H1 (cell line): ENCODE data around the gene LPP. TPM values are rescaled to one million over a fixed set of nuclear protein-coding genes. Genes with fewer than 3 reads are reported as not detected.

ENCODE experiments used
- NRF1 ChIP-seq: IDR thresholded peaks from 2 replicates; pipeline ENCODE4 v1.6.1; 2011; ENCODE audit warnings: mild to moderate bottlenecking, low read depth, low read length, improper control_type of control experiment
- RNF2 ChIP-seq: fragments of 200-900, 300-1000 bp; sonication (generic); IDR thresholded peaks from 2 replicates; pipeline ENCODE4 v1.7.1; 2016; ENCODE audit warnings: borderline replicate concordance, low read depth, mild to moderate bottlenecking, antibody characterized with exemption, low read length; ENCODE audit not compliant: poor library complexity, severe bottlenecking; ENCODE audit errors: missing control alignments
- ZNF274 ChIP-seq: IDR thresholded peaks from 2 replicates; pipeline ENCODE4 v1.7.0; 2012; ENCODE audit warnings: low read length, borderline replicate concordance; ENCODE audit errors: extremely low read depth
- polyA plus RNA-seq, 7 experiments: library from polyadenylated mRNA; depleted of rRNA in 3 of 7; stranded (reverse) in 5 of 7; unstranded in 2 of 7; fragments of >200 nt in 5 of 7; fragments of 200-250 nt in 2 of 7; gene quantifications; 1 replicate in 5 of 7; 2 replicates in 1 of 7; 4 replicates in 1 of 7; pipeline versions ENCODE4 v1.2.1 to v1.2.3, GENCODE V29; 2011 to 2013; ENCODE audit warnings: missing spikeins in 2 of 7, mixed read lengths in 2 of 7
- total RNA-seq: library from RNA; stranded (reverse); fragmentation: NEBNext Ultra II Directional; extraction: Animal tissue kit (Norgen Biotek cat#: 25700); gene quantifications from 2 replicates; pipeline ENCODE4 v1.2.1, GENCODE V29; 2021

Gene LPP
- total and polyA plus RNA-seq, 2 of the 8 experiments (the other 6 are each of a cell fraction or from before 2014, with no cell fraction given): 10.0 to 53.3 TPM

DNA sequence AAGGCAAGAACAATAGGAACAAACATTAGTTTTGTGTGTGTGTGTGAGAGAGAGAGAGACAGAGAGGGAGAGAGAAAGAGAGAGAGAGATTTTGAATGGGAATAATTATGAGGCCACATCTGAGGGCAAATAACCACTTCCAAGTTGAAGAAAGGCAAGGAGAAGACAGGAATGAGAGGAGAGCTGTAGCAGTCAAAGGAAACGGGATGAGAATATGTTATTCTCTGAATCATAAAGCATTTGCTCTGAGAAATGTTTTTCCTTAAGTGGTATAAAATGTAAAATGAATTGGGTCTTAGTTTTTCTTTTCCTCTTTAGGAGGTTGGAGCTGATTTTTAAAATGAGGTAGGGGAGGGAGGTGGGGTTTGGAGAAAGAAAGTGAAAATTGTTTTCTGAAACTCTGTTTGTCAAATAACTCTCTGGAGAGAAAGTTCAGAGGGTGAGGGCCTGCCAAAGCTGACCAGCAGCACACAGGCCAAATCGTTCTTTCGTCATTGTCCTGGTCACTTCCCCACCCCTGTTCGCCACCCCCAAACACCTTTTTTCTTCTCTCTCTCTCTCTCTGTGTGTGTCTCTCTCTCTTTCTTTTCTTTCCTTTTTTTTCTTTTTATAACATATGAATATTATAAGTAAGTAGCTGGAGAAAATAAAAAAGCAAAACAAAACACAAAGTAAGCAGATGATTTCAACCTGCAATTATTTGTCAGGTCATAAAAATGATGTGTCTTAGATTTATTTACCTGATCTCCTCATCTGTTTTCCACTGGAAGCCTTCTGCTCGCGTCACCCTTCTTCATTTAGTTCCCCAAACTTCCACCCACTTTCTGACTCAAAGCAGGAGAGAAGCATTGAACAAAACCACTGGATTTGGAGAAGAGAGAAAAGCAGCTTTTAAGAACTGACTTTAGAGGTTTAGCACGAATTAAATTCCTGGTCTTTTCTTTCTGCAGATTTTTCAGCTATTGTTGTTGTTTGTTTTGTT, 110.6 kb downstream of the LPP start (continued):
- TF ChIP-seq NRF1 (no peak), RNF2 (no peak), ZNF274 (no peak)
- TF ChIP-seq, all 59 proteins: peak for 0
